GM19328 (cell line): ENCODE measurements around the gene BOK.

Experiments
- ATAC-seq: cut with Tn5 transposase; IDR thresholded peaks from one replicate; pipeline ENCODE4 v1.9.1; 2021; ENCODE audit warnings: mild to moderate bottlenecking, moderate library complexity; ENCODE audit not compliant: unreplicated experiment

Gene BOK

GRCh38 chr2:241598061-241598460 lies 39.5 kb downstream of the BOK start:
- no peak for ATAC-seq

GRCh38 chr2:241598487-241598886 lies 39.9 kb downstream of the BOK start:
- ATAC-seq = no peak

DNA sequence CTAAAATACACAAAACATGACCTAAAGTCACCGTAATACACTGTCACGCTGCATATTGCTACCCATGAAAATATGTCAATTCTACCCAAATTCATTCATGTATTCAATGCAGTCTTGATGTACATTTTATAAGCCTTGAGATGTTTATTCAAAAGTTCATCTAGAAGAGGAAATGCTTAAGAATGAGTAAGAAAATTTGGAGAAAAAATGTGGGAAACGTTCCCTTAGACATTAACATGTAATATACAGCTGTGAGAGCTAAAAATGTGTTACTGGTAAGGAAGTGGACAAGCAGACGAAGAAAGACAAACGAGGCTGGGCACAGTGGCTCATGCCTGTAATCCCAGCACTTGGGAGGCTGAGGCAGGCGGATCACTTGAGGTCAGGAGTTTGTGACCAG lies 41.1 kb downstream of the BOK start:
- no peak for ATAC-seq

GRCh38 chr2:241601841-241602240 lies 43.3 kb downstream of the BOK start:
- ATAC-seq = no peak

DNA sequence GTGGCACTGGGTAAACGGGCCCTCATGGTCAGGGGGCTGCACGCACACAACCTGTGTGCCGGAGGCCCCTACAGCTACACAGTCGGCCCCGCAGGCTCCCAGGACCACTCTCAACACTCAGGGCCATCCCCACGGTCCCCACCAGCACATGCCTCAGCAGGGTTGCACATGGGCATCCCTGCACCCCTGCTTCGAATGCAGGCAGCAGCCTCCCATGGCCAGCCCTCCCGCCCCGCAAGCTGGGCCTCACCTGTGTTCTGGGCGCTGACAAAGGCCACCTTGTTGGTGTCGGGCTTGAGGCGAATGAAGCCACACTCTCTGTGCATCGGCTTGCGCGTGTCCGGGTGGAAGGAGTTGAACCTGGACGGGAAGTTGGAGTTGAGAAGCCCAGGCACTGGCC lies 44.2 kb downstream of the BOK start:
- no peak for ATAC-seq

DNA sequence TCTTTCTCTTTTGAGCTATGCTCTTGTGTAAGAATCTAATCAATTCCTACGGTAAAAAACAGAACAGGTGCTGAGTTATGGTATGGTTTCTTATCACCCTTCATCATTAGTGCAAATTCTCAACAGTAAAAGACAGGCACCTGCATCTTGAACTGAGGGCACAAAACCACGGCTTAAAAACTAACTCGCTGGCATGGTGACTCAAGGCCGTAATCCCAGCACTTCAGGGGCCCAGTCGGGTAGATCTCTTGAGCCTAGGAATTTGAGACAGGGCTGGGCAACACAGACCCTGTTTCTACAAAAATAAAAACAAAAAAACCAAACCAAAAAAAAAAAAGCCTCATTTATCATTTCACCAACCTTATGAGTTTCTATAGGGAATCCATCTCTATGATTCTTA lies 45.1 kb downstream of the BOK start:
- no peak for ATAC-seq

DNA sequence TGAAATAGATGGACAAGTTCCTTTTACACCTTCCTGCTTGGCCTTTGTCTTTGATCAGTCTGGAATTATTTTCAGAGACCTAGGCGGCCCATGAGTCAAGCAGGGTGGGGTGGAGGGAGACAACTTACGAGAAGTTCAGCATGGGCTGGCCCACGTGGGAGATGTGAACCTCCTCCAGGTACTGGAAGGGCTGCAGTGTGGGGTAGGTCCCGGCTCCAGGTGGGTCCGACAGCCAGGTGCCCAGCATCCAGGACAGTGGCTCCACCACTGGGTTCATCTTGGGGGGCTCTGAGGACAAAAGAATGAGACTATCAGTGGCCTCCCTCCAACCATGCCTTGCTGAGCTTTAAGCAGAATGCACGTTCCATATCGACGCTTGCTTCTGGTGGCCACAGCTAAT lies 47.6 kb downstream of the BOK start:
- ATAC-seq = no peak

GRCh38 chr2:241607162-241607885 lies 48.8 kb downstream of the BOK start:
- no peak for ATAC-seq

DNA sequence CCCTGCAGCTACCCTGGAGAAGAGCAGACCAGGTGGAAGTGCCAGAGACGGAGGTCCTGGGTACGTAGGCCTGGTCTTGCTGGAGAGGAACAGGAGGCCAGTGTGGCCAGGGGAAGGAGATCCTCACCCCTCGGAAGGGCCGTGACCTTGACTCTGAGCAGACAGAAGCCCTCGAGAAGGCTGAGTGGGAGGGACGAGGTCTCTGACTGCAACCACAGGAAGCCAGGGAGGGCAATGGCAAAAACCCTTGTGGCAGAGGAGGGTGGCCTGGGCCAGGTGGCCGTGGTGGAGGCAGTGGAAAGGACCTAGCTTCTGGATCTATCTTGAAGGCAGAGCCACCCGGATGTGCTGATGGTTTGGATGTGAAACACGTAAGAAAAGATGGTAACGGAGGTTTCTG lies 50.3 kb downstream of the BOK start:
- no peak for ATAC-seq

DNA sequence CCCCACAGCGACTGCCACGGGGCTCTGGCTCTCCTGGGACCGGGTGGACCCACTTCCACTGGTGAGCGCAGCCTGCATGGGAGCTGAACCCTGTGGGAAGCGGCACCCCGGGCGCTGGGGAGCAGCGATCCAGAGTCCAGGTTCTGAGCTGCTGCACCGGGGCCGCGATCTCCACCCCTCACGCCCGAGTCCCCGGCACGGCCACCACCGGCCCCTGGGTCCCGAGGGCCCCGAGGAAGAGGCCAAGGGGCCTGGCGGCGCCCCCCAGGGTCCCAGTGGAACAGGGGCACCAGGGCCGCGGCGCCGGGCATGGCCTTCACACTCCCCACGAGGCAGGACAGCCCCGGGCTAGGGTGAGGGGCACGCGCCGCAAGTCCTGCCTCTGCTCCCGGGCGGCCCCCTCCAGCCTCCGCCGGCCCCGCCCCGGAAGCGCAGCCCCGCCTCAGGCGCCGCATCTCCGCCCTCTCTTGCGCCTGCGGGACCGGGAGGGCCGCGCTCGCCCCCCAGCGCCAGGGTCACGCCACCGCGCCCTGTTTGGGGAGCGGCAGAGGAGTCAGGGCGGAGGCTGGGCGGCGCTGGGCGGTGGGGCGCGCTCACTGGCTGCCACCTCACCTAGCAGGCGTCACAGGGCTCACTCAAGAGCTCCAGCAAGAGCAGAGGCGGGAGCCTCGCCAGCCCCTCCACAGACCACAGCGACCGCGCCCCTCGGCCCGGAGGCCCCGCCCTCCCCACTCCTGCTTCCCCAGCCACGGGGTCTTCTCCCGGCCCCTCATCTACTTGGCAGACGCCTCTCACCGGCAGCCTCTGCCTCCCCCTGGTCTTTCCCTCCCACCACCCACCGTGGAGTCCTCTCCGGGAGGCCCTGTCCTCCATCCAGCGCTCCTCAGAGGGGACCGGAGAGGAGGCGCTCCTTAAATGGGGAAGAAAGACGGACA lies 51.6 kb downstream of the BOK start:
- peak; percentile 91 for ATAC-seq

GRCh38 chr2:241611062-241611461 lies 52.5 kb downstream of the BOK start:
- no peak for ATAC-seq

DNA sequence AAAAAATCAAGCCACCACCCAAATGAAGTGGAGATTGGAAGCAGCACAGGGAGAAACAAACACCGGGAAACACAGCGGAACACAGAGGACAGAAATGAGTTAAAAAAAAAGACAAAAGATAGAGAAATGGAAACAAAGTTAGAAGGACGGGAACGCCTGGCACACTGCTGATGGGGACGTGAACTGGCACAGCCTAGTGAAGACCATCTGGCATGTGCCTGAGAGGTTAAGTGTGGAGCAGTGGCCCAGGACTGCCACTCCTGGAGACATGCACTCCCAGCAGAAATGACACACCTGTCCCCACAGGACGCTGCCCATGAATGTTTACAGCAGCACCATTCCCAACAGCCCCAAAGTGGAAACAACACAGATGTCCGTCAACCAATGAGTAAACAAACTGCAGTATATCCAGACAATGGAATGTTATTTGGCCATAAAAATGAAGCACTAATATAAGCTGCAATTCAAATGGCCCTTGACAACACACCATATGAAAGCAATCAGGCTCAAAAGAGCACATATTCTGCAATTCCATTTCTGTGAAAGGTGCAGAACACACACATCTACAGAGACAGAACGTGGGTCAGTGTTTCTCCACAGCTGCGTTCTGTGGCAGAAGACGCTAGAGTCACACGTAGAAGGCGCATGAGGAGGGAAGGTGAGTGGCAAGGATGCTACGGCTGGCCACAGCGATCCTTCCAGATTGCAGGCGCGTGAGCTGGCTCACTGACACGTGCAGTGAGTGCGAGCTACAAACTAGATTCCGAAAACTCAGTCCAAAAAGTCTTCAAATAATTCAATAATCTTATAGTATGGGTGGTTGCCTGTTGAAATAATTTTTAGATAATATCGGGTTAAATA lies 53.8 kb downstream of the BOK start:
- ATAC-seq = no peak

DNA sequence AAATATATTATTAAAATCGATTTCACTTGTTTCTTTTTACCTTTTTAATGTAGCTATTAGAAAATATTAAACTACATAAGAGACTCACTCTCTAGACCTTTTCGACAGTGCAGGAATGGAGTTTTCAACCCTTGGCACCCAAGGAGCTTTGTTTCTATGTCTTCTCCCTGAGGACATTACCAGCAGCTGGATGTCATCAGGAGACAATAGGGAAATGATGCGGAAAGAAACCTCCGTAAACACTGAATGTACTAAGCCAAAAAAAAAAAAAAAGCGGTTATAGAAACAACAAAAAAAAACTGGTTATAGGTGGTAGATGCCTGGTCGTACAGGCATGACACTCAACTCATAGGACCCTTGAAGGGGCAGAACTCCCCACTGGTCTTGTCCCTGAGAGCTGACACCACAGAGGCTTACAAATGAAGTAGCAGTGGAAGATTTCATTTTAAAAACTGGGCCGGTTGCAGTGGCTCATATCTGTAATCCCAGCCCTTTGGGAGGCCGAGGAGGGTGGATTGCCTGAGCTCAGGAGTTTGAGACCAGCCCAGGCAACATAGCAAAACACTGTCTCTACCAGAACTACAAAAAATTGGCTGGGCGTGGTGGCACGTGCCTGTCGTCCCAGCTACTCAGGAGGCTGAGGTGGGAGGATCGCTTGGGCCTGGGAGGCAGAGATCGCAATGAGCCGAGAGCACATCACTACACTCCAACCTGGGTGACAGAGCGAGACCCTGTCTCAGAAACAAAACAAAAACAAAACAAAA lies 54.7 kb downstream of the BOK start:
- ATAC-seq = no peak

DNA sequence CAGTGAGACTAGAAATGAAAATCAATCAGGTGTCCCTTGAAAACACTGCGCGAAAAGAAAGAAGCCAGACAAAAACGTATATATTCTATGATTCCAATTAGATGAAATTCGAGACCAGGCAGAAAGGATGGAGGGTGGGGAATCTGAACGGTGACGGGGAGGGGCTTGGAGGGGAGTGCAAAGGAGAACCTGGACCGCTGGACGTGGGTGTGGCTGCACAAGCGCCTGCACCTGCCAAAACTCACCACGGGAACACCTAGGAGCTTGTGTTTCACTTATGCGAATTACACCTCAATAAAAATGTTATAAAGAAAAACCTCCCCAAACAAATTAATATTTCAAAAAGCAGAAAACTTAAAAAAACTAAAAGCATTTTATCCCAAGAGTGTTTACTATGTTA lies 56.5 kb downstream of the BOK start:
- no peak for ATAC-seq

DNA sequence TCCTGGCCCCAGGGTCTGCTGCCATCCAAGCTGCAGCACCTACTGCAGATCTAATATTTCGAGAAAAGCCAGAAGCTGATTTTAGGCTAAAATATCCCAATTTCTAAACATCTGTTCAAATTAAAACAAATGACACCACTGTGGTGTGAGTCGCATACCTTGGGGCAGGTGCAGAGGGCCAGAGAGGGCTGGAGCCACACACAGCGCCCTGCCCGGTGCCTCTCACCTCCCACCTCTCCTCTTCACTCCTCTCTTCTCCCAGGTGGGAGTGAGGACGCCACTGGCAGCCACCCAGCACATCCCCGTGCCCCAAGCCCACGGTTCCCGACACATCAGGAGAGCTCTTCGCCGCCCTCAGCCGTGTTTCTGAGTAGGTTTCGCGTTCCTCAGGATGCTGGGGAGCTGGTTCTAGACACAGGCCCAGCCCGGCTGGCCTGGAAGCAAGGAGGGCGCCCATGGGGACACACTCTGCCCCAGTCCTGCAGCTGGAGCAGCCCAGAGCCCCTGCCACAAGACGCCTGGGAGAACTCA lies 57.0 kb downstream of the BOK start:
- ATAC-seq = no peak

DNA sequence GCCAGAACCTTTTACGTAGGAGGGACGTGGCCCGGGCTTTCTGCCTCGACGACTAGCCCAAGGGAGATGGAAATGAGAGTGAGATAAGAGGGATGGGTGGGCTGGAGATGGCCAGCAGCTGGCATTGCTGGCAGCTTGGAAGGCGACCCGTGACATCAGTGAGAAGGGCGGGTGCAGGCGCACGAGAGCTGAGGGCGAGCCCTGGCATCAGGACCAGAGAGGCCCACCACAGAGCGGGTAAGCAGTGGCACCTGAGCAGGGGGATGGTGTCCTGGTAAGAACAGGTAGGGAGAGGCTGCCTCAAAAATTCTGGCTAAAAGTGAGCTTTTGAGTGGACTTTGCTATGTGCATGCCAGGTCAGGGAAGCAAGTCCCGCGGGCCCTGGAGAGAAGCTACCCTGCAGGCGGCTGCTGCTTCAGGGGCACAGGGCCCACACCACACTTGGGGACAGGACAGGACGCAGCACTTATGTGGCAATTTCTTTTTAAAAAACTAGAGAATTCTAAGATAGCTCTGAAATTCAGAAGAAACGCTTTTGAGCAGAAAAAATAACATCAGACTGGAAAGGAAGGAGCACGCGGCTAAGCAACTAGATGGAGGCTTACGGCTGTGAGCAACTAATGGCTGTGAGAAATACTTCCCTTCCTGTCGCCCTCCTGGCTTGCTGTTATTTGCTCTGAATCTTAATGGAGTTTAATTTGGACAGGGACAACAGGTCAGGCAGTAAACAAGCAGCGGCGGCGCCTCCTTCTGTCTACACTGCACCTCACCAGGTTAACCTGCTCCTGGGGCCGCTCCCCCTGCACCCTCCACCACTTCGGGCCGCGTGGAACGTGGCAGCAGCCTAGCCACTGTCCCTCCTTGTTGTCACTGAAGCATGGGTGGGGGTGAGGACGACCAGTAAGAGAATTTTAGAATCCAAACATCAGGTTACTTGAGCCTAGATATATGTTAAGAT lies 57.9 kb downstream of the BOK start:
- ATAC-seq = no peak

DNA sequence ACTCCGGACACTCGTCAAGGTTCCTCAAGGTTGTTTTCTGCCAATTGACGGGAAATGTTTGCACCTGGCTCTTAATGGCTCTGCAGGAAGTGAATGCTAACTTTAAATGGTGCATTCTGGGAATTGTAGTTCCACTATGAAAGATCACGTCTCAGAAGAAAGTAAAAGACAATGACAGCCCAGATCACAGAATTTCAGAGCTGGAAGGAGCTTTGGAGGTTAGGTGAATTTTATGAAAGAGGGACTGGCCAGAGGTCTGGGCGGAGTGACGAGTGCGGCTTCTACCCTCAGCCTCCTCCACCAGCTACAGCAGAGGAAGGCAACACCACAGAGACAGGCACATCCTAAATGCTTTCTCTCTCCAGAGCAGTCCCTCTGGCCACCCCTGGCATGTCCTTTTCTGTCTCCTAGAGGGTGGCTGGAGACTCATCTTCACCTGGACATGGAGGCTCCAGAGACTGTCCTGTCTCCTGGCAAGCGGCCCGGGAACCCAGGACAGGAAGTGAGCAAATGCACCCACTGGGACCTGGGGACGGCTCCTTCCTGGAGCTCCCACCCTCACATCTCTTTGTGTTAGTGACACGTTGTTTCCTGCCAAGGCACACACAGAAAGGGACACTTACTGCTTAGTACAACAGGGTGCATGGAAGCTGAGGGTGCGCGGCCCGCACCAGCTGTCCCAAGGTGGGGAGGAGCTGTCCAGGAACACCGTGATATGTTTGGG lies 59.0 kb downstream of the BOK start:
- no peak for ATAC-seq

DNA sequence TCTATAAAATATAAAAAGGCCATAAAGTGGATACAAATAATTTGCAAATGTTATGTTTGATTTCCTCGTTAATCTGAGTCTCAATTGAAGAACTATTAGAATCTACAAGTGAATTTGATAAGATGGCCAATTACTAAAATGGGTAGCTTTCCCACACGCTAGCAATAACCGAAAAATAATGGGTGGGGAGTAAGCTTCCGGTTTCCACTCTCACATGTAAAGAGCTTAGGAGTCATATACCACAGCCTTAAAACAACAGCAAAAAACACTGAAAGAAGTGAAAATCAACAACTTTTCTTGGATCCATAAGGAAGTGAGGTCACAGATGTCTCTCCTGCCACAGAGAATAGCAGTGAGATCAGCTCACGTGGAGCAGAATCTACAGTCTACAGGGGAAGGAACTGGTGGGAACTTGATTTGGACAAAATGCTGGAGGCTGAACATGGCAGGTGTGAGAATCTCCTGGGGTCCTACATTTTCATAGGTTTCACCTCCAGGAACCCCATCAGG lies 59.8 kb downstream of the BOK start:
- ATAC-seq = no peak
